Globus pallidus (tissue), 1 donor: ENCODE measurements around the gene WDHD1.
"Not testable (repeated sequence)": the region's sequence is repeated elsewhere in the genome, so short reads cannot be mapped to it uniquely, and the experiment has no call there.

Experiments
- DNase-seq: peaks from one replicate; pipeline ENCODE4 v3.0.0-alpha.2; 2015; ENCODE audit warnings: low spot score

Gene WDHD1

GRCh38 chr14:54946500-54946899 lies 80.4 kb downstream of the WDHD1 start:
- no peak for DNase-seq

GRCh38 chr14:54944737-54945391 lies 82.0 kb downstream of the WDHD1 start:
- DNase-seq = no peak

GRCh38 chr14:54942913-54943312 lies 84.0 kb downstream of the WDHD1 start:
- DNase-seq = peak; percentile 16

- DNase-seq = no peak
Observed at GRCh38 chr14:54936816-54937215, 90.1 kb downstream of the WDHD1 start.

- no peak for DNase-seq
Observed at GRCh38 chr14:54935958-54936357, 90.9 kb downstream of the WDHD1 start.

- no peak for DNase-seq
Observed at GRCh38 chr14:54935100-54935499, 91.8 kb downstream of the WDHD1 start.

GRCh38 chr14:54933006-54933405 lies 93.9 kb downstream of the WDHD1 start:
- DNase-seq = no peak

GRCh38 chr14:54931598-54932340 lies 95.1 kb downstream of the WDHD1 start:
- DNase-seq = no peak

GRCh38 chr14:54931101-54931500 lies 95.8 kb downstream of the WDHD1 start:
- no peak for DNase-seq

- no peak for DNase-seq
Observed at GRCh38 chr14:54929556-54929955, 97.3 kb downstream of the WDHD1 start.

GRCh38 chr14:54928216-54928615 lies 98.7 kb downstream of the WDHD1 start:
- DNase-seq = no peak

GRCh38 chr14:54927551-54927950 lies 99.3 kb downstream of the WDHD1 start:
- no peak for DNase-seq

GRCh38 chr14:54926570-54926969 lies 100.3 kb downstream of the WDHD1 start:
- DNase-seq = not testable (repeated sequence)

GRCh38 chr14:54922598-54922997 lies 104.3 kb downstream of the WDHD1 start:
- DNase-seq = no peak

GRCh38 chr14:54920052-54920451 lies 106.8 kb downstream of the WDHD1 start:
- no peak for DNase-seq

- DNase-seq = no peak
Observed at GRCh38 chr14:54919330-54919729, 107.6 kb downstream of the WDHD1 start.

GRCh38 chr14:54918427-54918826 lies 108.5 kb downstream of the WDHD1 start:
- DNase-seq = no peak

GRCh38 chr14:54916101-54916500 lies 110.8 kb downstream of the WDHD1 start:
- no peak for DNase-seq

GRCh38 chr14:54909817-54910558 lies 116.9 kb downstream of the WDHD1 start:
- no peak for DNase-seq

- DNase-seq = not testable (repeated sequence)
Observed at GRCh38 chr14:54908973-54909372, 117.9 kb downstream of the WDHD1 start.

GRCh38 chr14:54908190-54908589 lies 118.7 kb downstream of the WDHD1 start:
- DNase-seq = no peak

GRCh38 chr14:54906075-54906474 lies 120.8 kb downstream of the WDHD1 start:
- DNase-seq = no peak
